Body of pancreas (tissue), 4 donors: ENCODE measurements around the gene SLC6A1.

Source experiments
- POLR2A ChIP-seq, 3 donors: fragments of 450-650 bp; IDR thresholded peaks; one replicate each; pipeline ENCODE4 v1.6.1; 2016; ENCODE audit warnings: antibody characterized with exemption in 3 of 3, mild to moderate bottlenecking in 2 of 3
- TF ChIP-seq, protein P1 (sequence below), 7 experiments: fragments of 450-650 bp in 4 of 7; fragments of 200-600 bp in 3 of 7; sonication (generic) in 3 of 7; IDR thresholded peaks; one replicate each; pipeline ENCODE4 v1.5.1; 2016 to 2019; ENCODE audit warnings: antibody characterized with exemption in 7 of 7

DNA sequence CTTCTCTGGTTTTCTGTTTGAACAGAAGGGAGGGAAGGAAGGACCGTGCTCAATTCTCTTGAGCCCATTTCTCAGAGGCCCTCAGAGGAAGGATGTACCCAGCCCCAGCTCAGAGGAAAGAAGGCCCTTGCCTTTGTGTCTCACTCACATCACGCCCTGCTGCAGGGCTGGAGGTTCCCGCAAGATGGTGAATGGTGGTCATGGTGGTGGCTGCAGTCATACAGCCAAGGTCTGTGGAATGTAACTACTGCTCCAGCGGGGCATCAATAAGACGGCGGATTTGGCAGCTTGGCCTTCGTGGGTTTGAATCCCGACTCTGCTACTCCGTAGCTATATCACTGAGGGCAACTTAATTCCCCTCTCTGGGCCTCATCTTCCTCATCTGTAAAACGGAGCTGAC, 62.9 kb downstream of the SLC6A1 start:
- TF ChIP-seq POLR2A (IDR thresholded peaks at IDR 0.05): no peak
- TF ChIP-seq, protein P1, sequence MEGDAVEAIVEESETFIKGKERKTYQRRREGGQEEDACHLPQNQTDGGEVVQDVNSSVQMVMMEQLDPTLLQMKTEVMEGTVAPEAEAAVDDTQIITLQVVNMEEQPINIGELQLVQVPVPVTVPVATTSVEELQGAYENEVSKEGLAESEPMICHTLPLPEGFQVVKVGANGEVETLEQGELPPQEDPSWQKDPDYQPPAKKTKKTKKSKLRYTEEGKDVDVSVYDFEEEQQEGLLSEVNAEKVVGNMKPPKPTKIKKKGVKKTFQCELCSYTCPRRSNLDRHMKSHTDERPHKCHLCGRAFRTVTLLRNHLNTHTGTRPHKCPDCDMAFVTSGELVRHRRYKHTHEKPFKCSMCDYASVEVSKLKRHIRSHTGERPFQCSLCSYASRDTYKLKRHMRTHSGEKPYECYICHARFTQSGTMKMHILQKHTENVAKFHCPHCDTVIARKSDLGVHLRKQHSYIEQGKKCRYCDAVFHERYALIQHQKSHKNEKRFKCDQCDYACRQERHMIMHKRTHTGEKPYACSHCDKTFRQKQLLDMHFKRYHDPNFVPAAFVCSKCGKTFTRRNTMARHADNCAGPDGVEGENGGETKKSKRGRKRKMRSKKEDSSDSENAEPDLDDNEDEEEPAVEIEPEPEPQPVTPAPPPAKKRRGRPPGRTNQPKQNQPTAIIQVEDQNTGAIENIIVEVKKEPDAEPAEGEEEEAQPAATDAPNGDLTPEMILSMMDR (IDR thresholded peaks at IDR 0.05): no peak
